ENCODE results near the gene PVALB.

Gene PVALB

DNA sequence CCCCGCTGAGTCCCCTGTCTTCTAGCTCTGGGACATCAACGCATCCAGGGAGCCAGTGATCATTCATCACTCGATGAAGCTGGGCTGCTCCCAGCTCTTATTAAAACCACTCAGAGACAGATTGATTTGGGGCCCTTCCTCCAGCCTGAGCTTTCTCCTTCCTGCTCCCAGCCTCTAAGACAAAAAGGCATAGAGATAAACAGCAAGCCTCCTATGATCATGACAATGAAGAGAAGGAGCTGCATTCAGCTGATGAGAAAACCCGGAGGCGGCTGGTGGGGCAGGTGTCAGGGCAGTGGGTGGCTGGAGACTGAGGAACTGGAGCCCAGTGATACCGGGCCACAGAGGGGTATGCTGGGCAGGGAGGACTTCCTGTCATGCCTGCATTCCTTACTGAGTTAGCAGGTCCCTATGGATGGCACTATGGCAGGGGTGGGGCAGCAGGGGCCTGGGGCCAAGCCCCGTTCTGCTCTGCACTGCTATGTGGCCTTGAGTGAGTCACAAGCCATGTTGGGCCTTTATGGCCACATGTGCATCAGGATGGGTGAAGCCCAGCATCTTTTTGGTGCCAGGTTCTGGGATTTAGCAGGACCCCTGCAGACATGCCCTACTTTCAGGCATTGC is 20.2 kb downstream of the PVALB start:
- TF ChIP-seq RAD21 (IDR thresholded peaks at IDR 0.05; ENCODE audit: low read depth) (no peak), CEBPB (IDR thresholded peaks at IDR 0.05) (no peak), YY1 (IDR thresholded peaks at IDR 0.05; ENCODE audit: low read depth) (no peak), EGR1 (IDR thresholded peaks at IDR 0.05) (no peak), REST (IDR thresholded peaks at IDR 0.05; ENCODE audit: low read depth) (no peak), NFIC (IDR thresholded peaks at IDR 0.05) (no peak), TCF12 (IDR thresholded peaks at IDR 0.05; ENCODE audit: low read depth) (no peak), FOXM1 (IDR thresholded peaks at IDR 0.05; ENCODE audit: borderline replicate concordance, low read depth) (no peak)

DNA sequence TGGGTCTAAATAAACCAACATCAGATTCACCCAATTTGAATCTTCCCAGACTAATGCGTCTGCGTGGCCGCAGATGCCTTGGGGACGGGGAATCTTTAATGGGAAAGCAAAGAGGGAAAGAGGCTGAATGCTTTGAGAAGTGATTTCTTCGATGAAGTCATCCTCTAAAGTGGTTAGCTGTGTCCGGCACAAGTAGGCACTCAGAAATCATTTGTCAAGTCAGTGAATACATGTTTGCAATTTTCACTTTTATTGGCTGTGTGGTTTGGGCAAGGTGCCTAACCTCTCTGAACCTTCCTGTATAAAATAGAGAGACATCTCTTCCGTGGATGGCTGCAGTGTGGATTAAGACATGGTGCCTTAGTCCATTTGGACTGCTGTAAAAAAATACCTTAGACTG is 21.2 kb downstream of the PVALB start:
- no peak for TF ChIP-seq TCF12 (IDR thresholded peaks at IDR 0.05; ENCODE audit: low read depth)
- no peak for TF ChIP-seq CREB1 (IDR thresholded peaks at IDR 0.05; ENCODE audit: low read depth)
- no peak for TF ChIP-seq TAF1 (IDR thresholded peaks at IDR 0.05; ENCODE audit: low read depth)
- TF ChIP-seq RAD21 (IDR thresholded peaks at IDR 0.05; ENCODE audit: low read depth), result no peak
- TF ChIP-seq CEBPB (IDR thresholded peaks at IDR 0.05), result no peak
- no peak for TF ChIP-seq FOXM1 (IDR thresholded peaks at IDR 0.05; ENCODE audit: borderline replicate concordance, low read depth)
- TF ChIP-seq NFIC (IDR thresholded peaks at IDR 0.05), result no peak
- TF ChIP-seq REST (IDR thresholded peaks at IDR 0.05; ENCODE audit: low read depth), result no peak
- TF ChIP-seq YY1 (IDR thresholded peaks at IDR 0.05; ENCODE audit: low read depth), result no peak
- no peak for TF ChIP-seq USF1 (IDR thresholded peaks at IDR 0.05)
- no peak for TF ChIP-seq ZBTB7A (IDR thresholded peaks at IDR 0.05; ENCODE audit: low read depth)
- TF ChIP-seq EGR1 (IDR thresholded peaks at IDR 0.05), result no peak

- no peak for TF ChIP-seq EP300 (IDR thresholded peaks at IDR 0.05; ENCODE audit: borderline replicate concordance)
- TF ChIP-seq CREB1 (IDR thresholded peaks at IDR 0.05; ENCODE audit: low read depth), result no peak
- no peak for TF ChIP-seq CEBPB (IDR thresholded peaks at IDR 0.05)
- no peak for TF ChIP-seq REST (IDR thresholded peaks at IDR 0.05; ENCODE audit: low read depth)
- no peak for TF ChIP-seq FOXM1 (IDR thresholded peaks at IDR 0.05; ENCODE audit: borderline replicate concordance, low read depth)
- TF ChIP-seq TCF12 (IDR thresholded peaks at IDR 0.05; ENCODE audit: low read depth), result no peak
- TF ChIP-seq ZBTB7A (IDR thresholded peaks at IDR 0.05; ENCODE audit: low read depth), result no peak
- no peak for TF ChIP-seq TAF1 (IDR thresholded peaks at IDR 0.05; ENCODE audit: low read depth)
- TF ChIP-seq TEAD4 (IDR thresholded peaks at IDR 0.05), result no peak
- no peak for TF ChIP-seq EGR1 (IDR thresholded peaks at IDR 0.05)
Observed at GRCh38 chr22:36790648-36791047, 26.2 kb downstream of the PVALB start.

DNA sequence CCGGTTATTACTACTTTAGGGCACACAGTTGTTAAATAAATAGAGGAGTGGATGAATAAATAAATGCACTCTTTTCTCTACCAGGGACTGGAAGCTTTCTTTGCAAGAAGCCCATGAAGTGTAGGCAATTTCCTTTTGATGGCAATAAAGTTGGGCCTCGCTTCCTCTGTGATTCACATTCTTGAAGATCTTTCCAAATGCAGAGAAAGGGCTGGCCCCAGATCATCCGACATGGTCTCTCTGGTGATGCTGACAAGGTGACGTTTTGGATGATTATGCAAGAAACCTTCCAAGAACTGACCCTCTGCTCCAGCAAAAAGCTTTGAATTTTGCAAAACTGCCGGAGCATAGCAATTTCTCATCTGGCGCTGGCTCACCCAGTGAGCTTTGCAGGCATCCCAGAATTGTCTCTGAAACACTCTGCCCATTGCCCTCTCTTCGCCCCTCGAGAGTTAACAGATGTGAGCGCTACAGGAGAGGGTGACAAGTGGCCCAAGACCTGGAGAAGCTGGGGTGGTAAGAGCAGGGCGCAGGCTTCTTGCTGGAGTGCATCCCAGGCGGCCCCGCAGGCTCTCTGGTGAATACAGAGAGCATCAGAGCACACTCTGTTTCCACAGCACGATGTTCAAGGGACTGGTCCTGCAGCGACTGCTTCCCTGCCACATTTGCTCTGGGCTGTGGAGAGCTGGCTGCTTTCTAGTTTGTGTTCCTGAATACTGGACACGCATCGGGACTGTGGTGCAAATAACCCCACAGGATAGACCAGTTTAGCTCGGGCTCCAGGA is 29.4 kb downstream of the PVALB start:
- TF ChIP-seq MAX (IDR thresholded peaks at IDR 0.05) (no peak), TAF1 (IDR thresholded peaks at IDR 0.05; ENCODE audit: low read depth) (no peak), EP300 (IDR thresholded peaks at IDR 0.05; ENCODE audit: borderline replicate concordance) (no peak), NFIC (IDR thresholded peaks at IDR 0.05) (no peak), USF1 (IDR thresholded peaks at IDR 0.05) (no peak), REST (IDR thresholded peaks at IDR 0.05; ENCODE audit: low read depth) (no peak), EGR1 (IDR thresholded peaks at IDR 0.05) (no peak), ZBTB7A (IDR thresholded peaks at IDR 0.05; ENCODE audit: low read depth) (no peak), CEBPB (IDR thresholded peaks at IDR 0.05) (no peak), FOXM1 (IDR thresholded peaks at IDR 0.05; ENCODE audit: borderline replicate concordance, low read depth) (no peak), YY1 (IDR thresholded peaks at IDR 0.05; ENCODE audit: low read depth) (no peak), TCF12 (IDR thresholded peaks at IDR 0.05; ENCODE audit: low read depth) (no peak), CREB1 (IDR thresholded peaks at IDR 0.05; ENCODE audit: low read depth) (no peak), RAD21 (IDR thresholded peaks at IDR 0.05; ENCODE audit: low read depth) (no peak), TEAD4 (IDR thresholded peaks at IDR 0.05) (no peak)

Data from Ishikawa (cell line).